Endothelial cell of umbilical vein (primary cell): ENCODE results near the gene REL. TPM values are rescaled to one million over a fixed set of nuclear protein-coding genes. Genes with fewer than 3 reads are reported as not detected.

ENCODE experiments used
- BruUV-seq: library from RNA; stranded (reverse); fragments of 400-500 nt; replicated peaks from 2 replicates; lab custom pipeline; 2021; lab: Mats Ljungman, UMichigan
- CTCF ChIA-PET: fragments of 300-600, 350-600 bp; sonication (Branson Sonifier 250); formaldehyde crosslinking; loops from one replicate; lab custom pipeline; 2021; ENCODE audit warnings: antibody characterized with exemption, inconsistent platforms; lab: Charles Lee
- POLR2A ChIA-PET: fragments of 300-600, 350-600 bp; sonication (Branson Sonifier 250); formaldehyde crosslinking; loops from one replicate; lab custom pipeline; 2021; ENCODE audit warnings: antibody characterized with exemption, inconsistent platforms; lab: Charles Lee
- DNase-seq: peaks from one replicate; pipeline ENCODE4 v3.0.0-alpha.2; 2011; ENCODE audit warnings: low read depth, low spot score
- FAIRE-seq: peaks from 2 replicates; lab custom pipeline; 2011; peaks lifted over from hg19 to GRCh38; lab: Jason Lieb, UNC
- H2AFZ ChIP-seq: 2 replicates; pipeline ENCODE4 v1.6.0; 2012; ENCODE audit warnings: low read depth, low read length, control low read depth, inconsistent platforms
- H3K27ac ChIP-seq: 2 replicates; pipeline ENCODE4 v1.5.1; 2011; ENCODE audit warnings: low read depth, mild to moderate bottlenecking, control low read depth, low read length, moderate library complexity; ENCODE audit not compliant: insufficient read depth
- H3K27me3 ChIP-seq, 2 experiments: 2 replicates each; pipeline versions ENCODE4 v1.6.0 to v1.6.1; 2011; ENCODE audit warnings: low read length in 2 of 2, mixed read lengths in 1 of 2; ENCODE audit not compliant: control insufficient read depth in 2 of 2, insufficient read depth in 2 of 2
- H3K36me3 ChIP-seq, 2 experiments: 2 replicates in 1 of 2; 3 replicates in 1 of 2; pipeline ENCODE4 v1.5.1; 2011; ENCODE audit warnings: low read length in 2 of 2, mild to moderate bottlenecking in 1 of 2, moderate library complexity in 1 of 2; ENCODE audit not compliant: control insufficient read depth in 2 of 2, insufficient read depth in 2 of 2; ENCODE audit errors: extremely low read depth in 1 of 2
- H3K4me1 ChIP-seq: 3 replicates; pipeline ENCODE4 v1.5.1; 2011; ENCODE audit warnings: mild to moderate bottlenecking, low read length; ENCODE audit not compliant: control insufficient read depth, insufficient read depth; ENCODE audit errors: extremely low read depth
- H3K4me2 ChIP-seq: 2 replicates; pipeline ENCODE4 v1.6.1; 2011; ENCODE audit warnings: low read length, control low read depth, mixed read lengths; ENCODE audit not compliant: insufficient read depth
- H3K4me3 ChIP-seq, 3 experiments: fragments of 200-600 bp in 1 of 3; sonication (generic), shearing (Covaris generic) in 1 of 3; replicated peaks in 1 of 3; 2 replicates each; pipeline ENCODE4 v1.5.1; 2011 to 2016; ENCODE audit warnings: control low read depth in 3 of 3, low read length in 3 of 3, mild to moderate bottlenecking in 2 of 3, inconsistent platforms in 1 of 3, low read depth in 1 of 3, moderate library complexity in 1 of 3; ENCODE audit not compliant: insufficient read depth in 1 of 3
- H3K79me2 ChIP-seq: 2 replicates; pipeline ENCODE4 v1.6.0; 2012; ENCODE audit warnings: low read length, inconsistent platforms; ENCODE audit not compliant: control insufficient read depth, insufficient read depth
- H3K9ac ChIP-seq: replicated peaks from 2 replicates; pipeline ENCODE3; 2011; ENCODE audit warnings: low read length, control low read depth; ENCODE audit not compliant: insufficient read depth; ENCODE audit errors: extremely low read depth
- H3K9me1 ChIP-seq: replicated peaks from 3 replicates; pipeline ENCODE4 v1.6.0; 2011; ENCODE audit warnings: mild to moderate bottlenecking, low read length; ENCODE audit not compliant: control insufficient read depth, insufficient read depth; ENCODE audit errors: extremely low read depth
- H3K9me3 ChIP-seq: replicated peaks from 2 replicates; pipeline ENCODE4 v1.5.1; 2012; ENCODE audit warnings: low read length, inconsistent platforms; ENCODE audit not compliant: control insufficient read depth, insufficient read depth
- H4K20me1 ChIP-seq: replicated peaks from 2 replicates; pipeline ENCODE3; 2011; ENCODE audit warnings: mild to moderate bottlenecking, low read length; ENCODE audit not compliant: control insufficient read depth, insufficient read depth; ENCODE audit errors: extremely low read depth
- EZH2 ChIP-seq: IDR thresholded peaks from 2 replicates; pipeline ENCODE4 v1.6.1; 2012; ENCODE audit warnings: borderline replicate concordance, low read depth, mild to moderate bottlenecking, moderate library complexity, low read length, inconsistent platforms; ENCODE audit not compliant: severe bottlenecking
- FOS ChIP-seq: IDR thresholded peaks from 2 replicates; pipeline ENCODE4 v1.6.1; 2011; ENCODE audit warnings: mild to moderate bottlenecking, low read length, moderate library complexity, borderline replicate concordance; ENCODE audit not compliant: insufficient read depth
- GATA2 ChIP-seq: IDR thresholded peaks from 2 replicates; pipeline ENCODE4 v1.7.0; 2011; ENCODE audit warnings: low read depth, mild to moderate bottlenecking, moderate library complexity, mixed read lengths, low read length; ENCODE audit not compliant: insufficient read length, insufficient read depth
- JUN ChIP-seq: IDR thresholded peaks from 2 replicates; pipeline ENCODE4 v1.6.1; 2011; ENCODE audit warnings: borderline replicate concordance, low read depth; ENCODE audit not compliant: insufficient read length, insufficient read depth
- MYC ChIP-seq: IDR thresholded peaks from one replicate; pipeline ENCODE4 v1.6.1; 2011; ENCODE audit warnings: mild to moderate bottlenecking, low read depth, low read length
- POLR2A ChIP-seq: IDR thresholded peaks from 2 replicates; pipeline ENCODE4 v1.6.1; 2012; ENCODE audit warnings: low read depth, mild to moderate bottlenecking, control low read depth, low read length
- POLR2AphosphoS5 ChIP-seq: IDR thresholded peaks from 2 replicates; pipeline ENCODE4 v1.6.1; 2012; ENCODE audit warnings: low read depth, mild to moderate bottlenecking, control low read depth, low read length, moderate library complexity; ENCODE audit not compliant: insufficient read depth
- dilution Hi-C: fragments of 300-500 bp; cut with MboI; formaldehyde crosslinking; loops from one replicate; pipeline ENCODE4 v1.15.0; 2019; ENCODE audit warnings: low sequenced_read_pairs; ENCODE audit not compliant: extremely low pct_ligation_motif_present
- intact Hi-C: fragments of 100-400 bp; cut with micrococcal nuclease; formaldehyde crosslinking; loops from one replicate; pipeline ENCODE4 v1.10.0; 2022
- polyA plus RNA-seq, 4 experiments: library from polyadenylated mRNA; depleted of rRNA in 3 of 4; stranded (reverse) in 3 of 4; unstranded in 1 of 4; fragments of >200 nt; gene quantifications; 2 replicates each; pipeline versions ENCODE4 v1.2.1 to v1.2.3, GENCODE V29; 2011 to 2012; ENCODE audit warnings: missing spikeins in 1 of 4
- total RNA-seq: library from RNA; stranded (reverse); gene quantifications from 2 replicates; pipeline ENCODE4 v1.2.3, GENCODE V29; 2021
- TF ChIP-seq, protein P1 (sequence below): IDR thresholded peaks from 2 replicates; pipeline ENCODE4 v1.6.1; 2011; ENCODE audit not compliant: insufficient read depth, insufficient read length
- TF ChIP-seq, protein P2 (sequence below), 2 donors: IDR thresholded peaks; 1 replicate in 1 of 2; 2 replicates in 1 of 2; pipeline ENCODE4 v1.5.1; 2011; ENCODE audit warnings: low read length in 2 of 2, mild to moderate bottlenecking in 2 of 2, moderate library complexity in 2 of 2, control low read depth in 1 of 2, inconsistent platforms in 1 of 2, low read depth in 1 of 2; ENCODE audit not compliant: insufficient read depth in 1 of 2; ENCODE audit errors: extremely low read depth in 1 of 2

REL gene
- total and polyA plus RNA-seq, 2 donors (not counting 3 experiments of a cell fraction or from before 2014, with no cell fraction given) = 3.5 to 12.8 TPM

DNA sequence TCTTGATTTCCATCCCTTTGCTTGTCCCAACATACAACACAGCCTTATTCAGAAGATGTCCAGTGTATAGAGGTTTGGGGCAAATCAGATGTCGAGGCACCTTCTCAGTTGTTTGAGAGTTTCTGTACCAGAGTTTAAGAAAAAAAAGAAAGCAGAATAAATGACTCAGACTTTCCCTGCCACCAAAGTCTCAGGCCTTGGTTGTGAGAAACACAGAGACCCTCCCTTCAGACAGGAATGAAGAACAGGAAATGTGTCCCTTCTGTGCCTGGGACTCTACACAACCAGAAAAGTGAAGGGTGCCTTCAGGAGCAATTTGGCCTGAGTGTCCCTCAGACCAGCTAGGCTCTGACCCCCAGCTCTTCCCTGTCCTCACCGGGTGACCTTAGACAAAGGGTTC, 37.3 kb upstream of the REL start:
- Histone ChIP-seq H3K27me3 (no peaks in the 10 kb centered on the region), H3K9ac (no peak overlapping the region), H3K36me3 (no peaks in the 10 kb centered on the region), H3K4me3 (no peak overlapping the region), H2AFZ (no peak overlapping the region), H3K4me2 (no peak overlapping the region), H3K4me1 (no peaks in the 10 kb centered on the region), H3K79me2 (no peaks in the 10 kb centered on the region), H3K9me1 (no peaks in the 10 kb centered on the region), H4K20me1 (no peaks in the 10 kb centered on the region), H3K27ac (no peak overlapping the region), H3K9me3 (no peaks in the 10 kb centered on the region)
- intact Hi-C loops (no loop called here), dilution Hi-C loops (no loop called here)
- BruUV-seq = no TSS peak
- no peak for FAIRE-seq
- DNase-seq = no peak
- POLR2A ChIA-PET = no interaction called here
- TF ChIP-seq GATA2 (no peak), POLR2A (no peak), JUN (no peak), POLR2AphosphoS5 (no peak), MYC (no peak), FOS (no peak), EZH2 (no peak)
- TF ChIP-seq, protein P1, sequence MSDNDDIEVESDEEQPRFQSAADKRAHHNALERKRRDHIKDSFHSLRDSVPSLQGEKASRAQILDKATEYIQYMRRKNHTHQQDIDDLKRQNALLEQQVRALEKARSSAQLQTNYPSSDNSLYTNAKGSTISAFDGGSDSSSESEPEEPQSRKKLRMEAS = no peak
- TF ChIP-seq, protein P2, sequence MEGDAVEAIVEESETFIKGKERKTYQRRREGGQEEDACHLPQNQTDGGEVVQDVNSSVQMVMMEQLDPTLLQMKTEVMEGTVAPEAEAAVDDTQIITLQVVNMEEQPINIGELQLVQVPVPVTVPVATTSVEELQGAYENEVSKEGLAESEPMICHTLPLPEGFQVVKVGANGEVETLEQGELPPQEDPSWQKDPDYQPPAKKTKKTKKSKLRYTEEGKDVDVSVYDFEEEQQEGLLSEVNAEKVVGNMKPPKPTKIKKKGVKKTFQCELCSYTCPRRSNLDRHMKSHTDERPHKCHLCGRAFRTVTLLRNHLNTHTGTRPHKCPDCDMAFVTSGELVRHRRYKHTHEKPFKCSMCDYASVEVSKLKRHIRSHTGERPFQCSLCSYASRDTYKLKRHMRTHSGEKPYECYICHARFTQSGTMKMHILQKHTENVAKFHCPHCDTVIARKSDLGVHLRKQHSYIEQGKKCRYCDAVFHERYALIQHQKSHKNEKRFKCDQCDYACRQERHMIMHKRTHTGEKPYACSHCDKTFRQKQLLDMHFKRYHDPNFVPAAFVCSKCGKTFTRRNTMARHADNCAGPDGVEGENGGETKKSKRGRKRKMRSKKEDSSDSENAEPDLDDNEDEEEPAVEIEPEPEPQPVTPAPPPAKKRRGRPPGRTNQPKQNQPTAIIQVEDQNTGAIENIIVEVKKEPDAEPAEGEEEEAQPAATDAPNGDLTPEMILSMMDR (IDR thresholded peaks at IDR 0.05; ENCODE audit: extremely low read depth in 1 of 2, insufficient read depth in 1 of 2, low read depth in 1 of 2, low read length in 2 of 2) = no peak
- CTCF ChIA-PET = no interaction called here
